Panc1 (cell line): ENCODE measurements around the gene CDKN1C. TPM values are rescaled to one million over a fixed set of nuclear protein-coding genes. Genes with fewer than 3 reads are reported as not detected.

ENCODE experiments used
- ATAC-seq: fragments of 200-7000 bp; cut with Tn5 transposase; 2 replicates; pipeline ENCODE4 v1.9.1; 2020; ENCODE audit warnings: mild to moderate bottlenecking, moderate library complexity
- BruUV-seq: library from RNA; stranded (reverse); fragments of 400-500 nt; replicated peaks from 2 replicates; lab custom pipeline; 2021; lab: Mats Ljungman, UMichigan
- CTCF ChIA-PET: fragments of 300-600 bp; sonication (Branson Sonifier 250); formaldehyde crosslinking; loops from one replicate; lab custom pipeline; 2022; ENCODE audit warnings: antibody characterized with exemption; lab: Charles Lee
- POLR2A ChIA-PET: fragments of 300-600 bp; sonication (Branson Sonifier 250); formaldehyde crosslinking; loops from one replicate; lab custom pipeline; 2022; ENCODE audit warnings: antibody characterized with exemption; lab: Charles Lee
- DNase-seq: peaks from one replicate; pipeline ENCODE4 v3.0.0-alpha.2; 2010; ENCODE audit warnings: low read depth, low spot score
- H3K27ac ChIP-seq: 2 replicates; pipeline ENCODE4 v1.5.1; 2011; ENCODE audit warnings: mild to moderate bottlenecking, low read length, inconsistent platforms
- H3K27me3 ChIP-seq: fragments of 200-500 bp; sonication (Bioruptor generic); 2 replicates; pipeline ENCODE4 v1.6.0; 2014; ENCODE audit warnings: low read length, inconsistent platforms; ENCODE audit not compliant: control insufficient read depth, insufficient read depth
- H3K36me3 ChIP-seq: fragments of 200-500 bp; sonication (Bioruptor generic); 2 replicates; pipeline ENCODE4 v1.5.1; 2014; ENCODE audit warnings: inconsistent platforms, mild to moderate bottlenecking, low read length, moderate library complexity; ENCODE audit not compliant: control insufficient read depth, insufficient read depth
- H3K4me1 ChIP-seq: 2 replicates; pipeline ENCODE4 v1.5.1; 2011; ENCODE audit warnings: inconsistent platforms, mild to moderate bottlenecking, low read length, moderate library complexity; ENCODE audit not compliant: control insufficient read depth, insufficient read depth
- H3K4me3 ChIP-seq, 2 experiments: 2 replicates each; pipeline ENCODE4 v1.5.1; 2011 to 2012; ENCODE audit warnings: low read depth in 2 of 2, low read length in 2 of 2, mild to moderate bottlenecking in 2 of 2, inconsistent platforms in 1 of 2, moderate library complexity in 1 of 2
- H3K9me3 ChIP-seq: fragments of 200-500 bp; sonication (Bioruptor generic); 2 replicates; pipeline ENCODE4 v1.5.1; 2014; ENCODE audit warnings: low read depth, mild to moderate bottlenecking, inconsistent platforms, low read length, moderate library complexity; ENCODE audit not compliant: control insufficient read depth, insufficient read depth
- POLR2AphosphoS5 ChIP-seq: IDR thresholded peaks from 2 replicates; pipeline ENCODE4 v1.6.1; 2012; ENCODE audit warnings: mild to moderate bottlenecking, low read depth, low read length, moderate library complexity
- SIN3A ChIP-seq: IDR thresholded peaks from 2 replicates; pipeline ENCODE4 v1.6.1; 2012; ENCODE audit warnings: low read depth, mild to moderate bottlenecking, low read length, moderate library complexity, borderline replicate concordance; ENCODE audit not compliant: insufficient read depth
- TCF7L2 ChIP-seq: IDR thresholded peaks from 2 replicates; pipeline ENCODE4 v1.6.1; 2011; ENCODE audit warnings: mild to moderate bottlenecking, low read depth, low read length, inconsistent platforms
- in situ Hi-C: cut with HindIII; loops from 2 replicates; pipeline ENCODE4 v1.10.0; 2016; ENCODE audit warnings: low sequenced_read_pairs, low pct_unique_long_range_greater_than_20kb
- intact Hi-C: fragments of 100-400 bp; cut with micrococcal nuclease; formaldehyde crosslinking; loops from one replicate; pipeline ENCODE4 v1.10.0; 2022; ENCODE audit not compliant: unreplicated experiment
- total RNA-seq: library from RNA; stranded (reverse); gene quantifications from one replicate; pipeline ENCODE4 v1.2.1, GENCODE V29; 2021; ENCODE audit not compliant: unreplicated experiment
- TF ChIP-seq, protein P1 (sequence below), 2 experiments: IDR thresholded peaks; 2 replicates each; pipeline ENCODE4 v1.6.1; 2011 to 2012; ENCODE audit warnings: low read depth in 2 of 2, control low read depth in 1 of 2, low read length in 1 of 2, mild to moderate bottlenecking in 1 of 2, moderate library complexity in 1 of 2; ENCODE audit not compliant: insufficient read depth in 1 of 2
- TF ChIP-seq, protein P2 (sequence below): fragments of 450-650 bp; IDR thresholded peaks from 2 replicates; pipeline ENCODE4 v1.5.1; 2017; ENCODE audit warnings: mild to moderate bottlenecking

The CDKN1C gene
- total RNA-seq, 1 experiment from 2014 or later: 4.6 TPM

DNA sequence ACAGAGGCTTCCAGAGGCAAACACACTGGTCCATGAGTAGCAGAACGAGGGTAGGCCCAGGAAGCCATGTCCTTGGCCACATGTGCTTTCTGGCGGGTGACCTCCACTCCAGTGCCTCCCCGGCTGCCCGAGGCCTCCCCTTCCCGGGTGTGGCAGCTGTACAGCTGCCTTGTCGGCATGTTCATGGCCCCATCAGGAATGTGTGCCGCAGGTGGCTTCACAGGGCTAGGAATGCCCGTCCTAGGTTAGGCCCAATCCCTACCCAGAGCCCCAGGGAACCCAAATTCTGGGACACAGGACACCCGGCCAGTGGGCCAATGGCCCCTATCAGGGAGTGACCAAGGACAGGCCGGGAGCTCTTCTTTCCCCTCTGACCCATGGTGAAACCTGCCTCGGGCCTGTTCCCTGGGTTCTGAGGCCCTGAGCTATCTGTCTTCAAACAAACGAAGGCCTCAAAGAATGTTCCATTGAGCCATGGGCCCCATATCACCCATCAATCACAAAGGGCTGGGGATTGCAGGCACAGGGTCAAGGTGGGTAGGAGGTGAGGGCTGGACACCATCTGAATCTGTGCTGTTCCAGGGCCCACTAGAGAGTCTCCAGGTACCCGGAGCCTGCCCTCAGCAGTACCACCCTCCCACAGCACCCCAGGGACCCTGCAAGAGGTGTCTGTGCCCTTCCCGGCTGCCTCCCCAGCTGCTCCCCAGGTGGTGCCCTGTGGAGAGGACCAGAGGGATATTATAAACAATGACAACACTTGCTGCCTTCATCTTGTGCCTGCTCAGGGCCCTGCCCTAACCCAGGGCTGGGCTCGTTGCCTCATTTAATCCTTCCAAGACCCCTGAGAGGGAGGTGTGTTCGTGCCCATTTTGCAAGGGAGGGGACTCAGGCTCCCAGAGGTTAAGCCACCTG lies 4.0 kb upstream of the CDKN1C start:
- Histone ChIP-seq H3K27me3 (no peaks in the 10 kb centered on the region), H3K36me3 (no peaks in the 10 kb centered on the region), H3K4me3 (no peak overlapping the region), H3K4me1 (peaks cover 22% of the 10 kb centered on the region), H3K27ac (no peak overlapping the region), H3K9me3 (no peaks in the 10 kb centered on the region)
- POLR2A ChIA-PET: no interaction called here
- no peak for ATAC-seq
- TF ChIP-seq, protein P1, sequence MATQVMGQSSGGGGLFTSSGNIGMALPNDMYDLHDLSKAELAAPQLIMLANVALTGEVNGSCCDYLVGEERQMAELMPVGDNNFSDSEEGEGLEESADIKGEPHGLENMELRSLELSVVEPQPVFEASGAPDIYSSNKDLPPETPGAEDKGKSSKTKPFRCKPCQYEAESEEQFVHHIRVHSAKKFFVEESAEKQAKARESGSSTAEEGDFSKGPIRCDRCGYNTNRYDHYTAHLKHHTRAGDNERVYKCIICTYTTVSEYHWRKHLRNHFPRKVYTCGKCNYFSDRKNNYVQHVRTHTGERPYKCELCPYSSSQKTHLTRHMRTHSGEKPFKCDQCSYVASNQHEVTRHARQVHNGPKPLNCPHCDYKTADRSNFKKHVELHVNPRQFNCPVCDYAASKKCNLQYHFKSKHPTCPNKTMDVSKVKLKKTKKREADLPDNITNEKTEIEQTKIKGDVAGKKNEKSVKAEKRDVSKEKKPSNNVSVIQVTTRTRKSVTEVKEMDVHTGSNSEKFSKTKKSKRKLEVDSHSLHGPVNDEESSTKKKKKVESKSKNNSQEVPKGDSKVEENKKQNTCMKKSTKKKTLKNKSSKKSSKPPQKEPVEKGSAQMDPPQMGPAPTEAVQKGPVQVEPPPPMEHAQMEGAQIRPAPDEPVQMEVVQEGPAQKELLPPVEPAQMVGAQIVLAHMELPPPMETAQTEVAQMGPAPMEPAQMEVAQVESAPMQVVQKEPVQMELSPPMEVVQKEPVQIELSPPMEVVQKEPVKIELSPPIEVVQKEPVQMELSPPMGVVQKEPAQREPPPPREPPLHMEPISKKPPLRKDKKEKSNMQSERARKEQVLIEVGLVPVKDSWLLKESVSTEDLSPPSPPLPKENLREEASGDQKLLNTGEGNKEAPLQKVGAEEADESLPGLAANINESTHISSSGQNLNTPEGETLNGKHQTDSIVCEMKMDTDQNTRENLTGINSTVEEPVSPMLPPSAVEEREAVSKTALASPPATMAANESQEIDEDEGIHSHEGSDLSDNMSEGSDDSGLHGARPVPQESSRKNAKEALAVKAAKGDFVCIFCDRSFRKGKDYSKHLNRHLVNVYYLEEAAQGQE (IDR thresholded peaks at IDR 0.05; ENCODE audit: insufficient read depth in 1 of 2, low read depth in 2 of 2, low read length in 1 of 2): no peak
- TF ChIP-seq TCF7L2 (no peak), SIN3A (no peak), POLR2AphosphoS5 (no peak)
- TF ChIP-seq, protein P2, sequence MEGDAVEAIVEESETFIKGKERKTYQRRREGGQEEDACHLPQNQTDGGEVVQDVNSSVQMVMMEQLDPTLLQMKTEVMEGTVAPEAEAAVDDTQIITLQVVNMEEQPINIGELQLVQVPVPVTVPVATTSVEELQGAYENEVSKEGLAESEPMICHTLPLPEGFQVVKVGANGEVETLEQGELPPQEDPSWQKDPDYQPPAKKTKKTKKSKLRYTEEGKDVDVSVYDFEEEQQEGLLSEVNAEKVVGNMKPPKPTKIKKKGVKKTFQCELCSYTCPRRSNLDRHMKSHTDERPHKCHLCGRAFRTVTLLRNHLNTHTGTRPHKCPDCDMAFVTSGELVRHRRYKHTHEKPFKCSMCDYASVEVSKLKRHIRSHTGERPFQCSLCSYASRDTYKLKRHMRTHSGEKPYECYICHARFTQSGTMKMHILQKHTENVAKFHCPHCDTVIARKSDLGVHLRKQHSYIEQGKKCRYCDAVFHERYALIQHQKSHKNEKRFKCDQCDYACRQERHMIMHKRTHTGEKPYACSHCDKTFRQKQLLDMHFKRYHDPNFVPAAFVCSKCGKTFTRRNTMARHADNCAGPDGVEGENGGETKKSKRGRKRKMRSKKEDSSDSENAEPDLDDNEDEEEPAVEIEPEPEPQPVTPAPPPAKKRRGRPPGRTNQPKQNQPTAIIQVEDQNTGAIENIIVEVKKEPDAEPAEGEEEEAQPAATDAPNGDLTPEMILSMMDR: no peak
- no TSS peak for BruUV-seq
- in situ Hi-C loops (no loop called here), intact Hi-C loops (loop anchor here (5.0 to 10.0 kb wide), 2 partner anchors 195 to 462 kb away; partner anchors contain the start of gene KCNQ1OT1)
- no peak for DNase-seq
- CTCF ChIA-PET: interaction anchor here (8.1 kb wide), 1 partner anchor 357 kb away, joined by 132 read pairs; no protein-coding TSS in a partner anchor

DNA sequence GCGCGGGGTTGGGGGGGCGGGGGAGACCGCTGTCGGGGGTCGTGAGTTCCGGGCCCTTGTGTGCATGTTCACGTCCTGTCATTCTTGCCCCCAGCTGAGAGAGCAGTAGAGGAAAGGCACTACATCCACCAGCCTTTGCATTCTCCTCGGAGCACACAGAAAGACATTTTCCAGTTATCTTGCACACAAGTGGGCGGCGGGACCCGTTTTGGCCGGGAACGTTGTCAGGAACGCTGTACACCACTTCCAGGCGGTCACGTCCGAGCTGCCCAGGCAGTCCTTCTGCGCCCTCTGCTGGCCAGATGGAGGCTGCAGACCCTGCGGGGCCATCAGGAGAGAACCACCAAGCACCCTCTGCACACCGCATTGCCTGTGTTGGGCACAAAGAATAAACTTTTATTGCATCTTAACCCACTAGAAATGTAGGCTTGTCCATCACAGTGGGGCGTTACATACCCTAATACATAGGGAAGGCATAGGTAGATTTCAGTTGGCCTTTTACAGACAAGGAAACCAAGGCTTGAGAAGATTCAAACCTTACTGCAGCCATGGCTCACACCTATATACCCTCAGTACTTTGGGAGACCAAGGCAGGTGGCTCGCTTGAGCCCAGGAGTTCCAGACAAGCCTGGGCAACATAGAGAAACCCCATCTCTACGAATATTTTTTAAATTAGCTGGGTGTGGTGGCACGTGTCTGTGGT lies 2.8 kb upstream of the CDKN1C start:
- TF ChIP-seq, protein P1 (IDR thresholded peaks at IDR 0.05; ENCODE audit: insufficient read depth in 1 of 2, low read depth in 2 of 2, low read length in 1 of 2): 0 out of 4 replicates have a peak, but pooled peaks of 1 of the 2 experiments have one; percentile 67
- TF ChIP-seq, protein P2: peak; percentile 100
- TF ChIP-seq TCF7L2 (no peak), SIN3A (no peak), POLR2AphosphoS5 (no peak)
- Histone ChIP-seq H3K4me1 (peaks cover 22% of the 10 kb centered on the region), H3K36me3 (no peaks in the 10 kb centered on the region), H3K9me3 (no peaks in the 10 kb centered on the region), H3K4me3 (no peak overlapping the region), H3K27me3 (no peaks in the 10 kb centered on the region), H3K27ac (no peak overlapping the region)
- no TSS peak for BruUV-seq
- in situ Hi-C loops (no loop called here), intact Hi-C loops (loop anchor here (1.0 to 10.0 kb wide), 3 partner anchors 194 to 461 kb away; partner anchors contain the start of gene KCNQ1OT1)
- POLR2A ChIA-PET: no interaction called here
- DNase-seq (no peak), ATAC-seq (peak; percentile 68)
- CTCF ChIA-PET: interaction anchor here (0.6 to 8.1 kb wide), 7 partner anchors 9 to 380 kb away, joined by 3 to 132 read pairs (median 4); no protein-coding TSS in a partner anchor
